ELF-1 (cell line): ENCODE measurements around the gene WNT7A.
A peak's percentile ranks its signal among the peaks of the same experiment; 100 is the strongest.

ENCODE experiments used
- DNase-seq: peaks from one replicate; pipeline ENCODE4 v3.0.0-alpha.2; 2016; ENCODE audit warnings: low read depth, low spot score

The WNT7A gene

GRCh38 chr3:13828501-13829265 lies 51.2 kb downstream of the WNT7A start:
- no peak for DNase-seq

- DNase-seq, result no peak
Measured at GRCh38 chr3:13827699-13828098, 52.2 kb downstream of the WNT7A start.

- DNase-seq, result no peak
Measured at GRCh38 chr3:13827256-13827655, 52.6 kb downstream of the WNT7A start.

GRCh38 chr3:13826672-13827071 lies 53.2 kb downstream of the WNT7A start:
- DNase-seq, result no peak

GRCh38 chr3:13825821-13826220 lies 54.0 kb downstream of the WNT7A start:
- DNase-seq, result no peak

GRCh38 chr3:13825311-13825579 lies 54.6 kb downstream of the WNT7A start:
- DNase-seq, result peak; percentile 65

- peak; percentile 63 for DNase-seq
Measured at GRCh38 chr3:13824521-13825310, 55.2 kb downstream of the WNT7A start.

GRCh38 chr3:13823692-13824091 lies 56.2 kb downstream of the WNT7A start:
- DNase-seq, result no peak

GRCh38 chr3:13822871-13823585 lies 56.8 kb downstream of the WNT7A start:
- DNase-seq, result no peak

GRCh38 chr3:13822042-13822441 lies 57.8 kb downstream of the WNT7A start:
- no peak for DNase-seq

- no peak for DNase-seq
Measured at GRCh38 chr3:13821126-13821525, 58.7 kb downstream of the WNT7A start.

- DNase-seq, result no peak
Measured at GRCh38 chr3:13818919-13819318, 61.0 kb downstream of the WNT7A start.

GRCh38 chr3:13815088-13815683 lies 64.7 kb downstream of the WNT7A start:
- no peak for DNase-seq

GRCh38 chr3:13812034-13812471 lies 67.8 kb downstream of the WNT7A start:
- peak; percentile 26 for DNase-seq

- no peak for DNase-seq
Measured at GRCh38 chr3:13811614-13812013, 68.3 kb downstream of the WNT7A start.

- no peak for DNase-seq
Measured at GRCh38 chr3:13808550-13808949, 71.3 kb downstream of the WNT7A start.

- DNase-seq, result no peak
Measured at GRCh38 chr3:13801361-13802204, 78.3 kb downstream of the WNT7A start.

- no peak for DNase-seq
Measured at GRCh38 chr3:13800064-13800463, 79.8 kb downstream of the WNT7A start.

- no peak for DNase-seq
Measured at GRCh38 chr3:13798401-13798800, 81.5 kb downstream of the WNT7A start.

GRCh38 chr3:13796701-13797460 lies 83.0 kb downstream of the WNT7A start:
- no peak for DNase-seq
